Endodermal cell (in vitro differentiated cells): Measurements from ENCODE around the gene FES. TPM values are rescaled to one million over a fixed set of nuclear protein-coding genes. Genes with fewer than 3 reads are reported as not detected.

ENCODE experiments used
- DNase-seq: peaks from one replicate; pipeline ENCODE4 v3.0.0-alpha.2; 2017
- H3K27ac ChIP-seq: 2 replicates; pipeline ENCODE4 v1.5.1; 2013; ENCODE audit warnings: mild to moderate bottlenecking, low read depth, low read length, moderate library complexity
- H3K27me3 ChIP-seq: 2 replicates; pipeline ENCODE4 v1.6.1; 2013; ENCODE audit warnings: mild to moderate bottlenecking, low read length, moderate library complexity; ENCODE audit not compliant: insufficient read depth, control insufficient read depth, poor library complexity, severe bottlenecking
- H3K36me3 ChIP-seq: 2 replicates; pipeline ENCODE4 v1.7.0; 2013; ENCODE audit warnings: mild to moderate bottlenecking, low read length, moderate library complexity; ENCODE audit not compliant: control insufficient read depth, insufficient read depth
- H3K4me1 ChIP-seq: one replicate; pipeline ENCODE4 v1.7.0; 2013; ENCODE audit warnings: low read length; ENCODE audit not compliant: control insufficient read depth, insufficient read depth
- H3K4me3 ChIP-seq: 2 replicates; pipeline ENCODE4 v1.5.1; 2013; ENCODE audit warnings: mild to moderate bottlenecking, low read length, moderate library complexity
- H3K9ac ChIP-seq: 2 replicates; pipeline ENCODE4 v1.6.1; 2013; ENCODE audit warnings: mild to moderate bottlenecking, low read length, moderate library complexity; ENCODE audit not compliant: poor library complexity, severe bottlenecking; ENCODE audit errors: extremely low read depth
- H3K9me3 ChIP-seq: 2 replicates; pipeline ENCODE4 v1.6.1; 2013; ENCODE audit warnings: mild to moderate bottlenecking, low read length, moderate library complexity; ENCODE audit not compliant: control insufficient read depth
- H3K27ac Mint-ChIP-seq: 2 replicates; pipeline ENCODE4 v1.8.0; 2020; ENCODE audit warnings: mixed read lengths
- H3K27me3 Mint-ChIP-seq: 2 replicates; pipeline ENCODE4 v1.8.0; 2021; ENCODE audit warnings: mild to moderate bottlenecking, mixed read lengths; ENCODE audit not compliant: insufficient read depth
- H3K36me3 Mint-ChIP-seq: 2 replicates; pipeline ENCODE4 v1.8.0; 2020; ENCODE audit warnings: low read depth, mixed read lengths
- H3K4me1 Mint-ChIP-seq: 2 replicates; pipeline ENCODE4 v1.8.0; 2020; ENCODE audit warnings: mixed read lengths
- H3K4me3 Mint-ChIP-seq: 2 replicates; pipeline ENCODE4 v1.8.0; 2020; ENCODE audit warnings: mild to moderate bottlenecking, moderate library complexity, mixed read lengths
- H3K9me3 Mint-ChIP-seq: 2 replicates; pipeline ENCODE4 v1.8.0; 2020; ENCODE audit warnings: mild to moderate bottlenecking, mixed read lengths
- WGBS, 2 experiments: methylation state at CpG; one replicate each; pipeline versions ENCODE4 v1.1.5 to v1.1.7; 2013; ENCODE audit warnings: missing lambda C conversion rate in 2 of 2, mixed read lengths in 1 of 2; ENCODE audit not compliant: insufficient coverage in 1 of 2, insufficient read length in 1 of 2; 5-methylcytosine and 5-hydroxymethylcytosine counted together
- total RNA-seq, 2 donors: library from RNA; stranded (reverse); fragmentation: NEBNext Ultra II Directional in 1 of 2; extraction: Animal tissue kit (Norgen Biotek cat#: 25700) in 1 of 2; gene quantifications; 2 replicates in 1 of 2; 3 replicates in 1 of 2; pipeline ENCODE4 v1.2.1, GENCODE V29; 2021
- TF ChIP-seq, protein P1 (sequence below): fragments of 200-600 bp; sonication (generic); conservative IDR thresholded peaks from 2 replicates; pipeline ENCODE4 v1.5.0; 2021; ENCODE audit warnings: antibody characterized with exemption, mild to moderate bottlenecking

Gene FES
- total RNA-seq, 2 donors from 2014 or later: 25.9 to 29.9 TPM

DNA sequence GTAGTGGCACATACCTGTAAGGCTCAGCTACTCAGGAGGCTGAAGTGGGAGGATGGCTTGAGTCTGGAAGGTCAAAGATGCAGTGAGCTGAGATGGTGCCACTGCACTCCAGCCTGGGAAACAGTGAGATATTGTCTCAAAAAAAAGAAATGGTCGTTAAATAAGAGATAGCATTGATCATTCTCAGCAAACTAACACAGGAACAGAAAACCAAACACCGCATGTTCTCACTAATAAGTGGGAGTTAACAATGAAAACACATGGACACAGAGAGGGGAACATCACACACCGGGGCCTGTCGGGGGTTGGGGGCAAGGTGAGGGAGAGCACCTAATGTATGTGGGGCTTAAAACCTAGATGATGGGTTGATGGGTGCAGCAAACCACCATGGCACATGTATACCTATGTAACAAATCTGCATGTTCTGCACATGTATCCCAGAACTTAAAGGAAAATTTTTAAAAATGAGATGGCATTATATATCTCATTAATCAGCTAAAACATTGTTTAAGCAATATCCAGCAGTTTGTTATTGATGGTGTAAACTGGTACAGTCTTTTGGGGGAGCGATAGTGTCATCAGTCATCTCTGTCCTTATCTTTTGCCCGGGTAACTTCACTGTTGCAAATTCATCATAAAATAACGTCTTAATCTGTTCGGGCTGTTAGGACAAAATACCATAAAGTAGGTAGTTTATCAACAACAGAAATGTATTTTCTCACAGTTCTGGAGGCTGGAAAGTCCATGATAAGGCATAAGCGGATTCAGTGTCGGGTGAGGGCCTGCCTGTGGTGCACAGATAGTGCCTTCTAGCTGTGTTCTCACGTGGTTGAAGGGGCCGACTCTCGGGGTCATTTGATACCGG lies 17.1 kb downstream of the FES start:
- no peak for DNase-seq
- Mint-ChIP-seq H3K36me3 (peaks cover 16% of the 10 kb centered on the region), H3K9me3 (no peaks in the 10 kb centered on the region), H3K4me3 (peak overlapping the region; percentile 68), H3K27ac (no peak overlapping the region), H3K4me1 (peaks cover 15% of the 10 kb centered on the region), H3K27me3 (peaks cover 2% of the 10 kb centered on the region)
- Histone ChIP-seq H3K4me3 (peak overlapping the region; percentile 90), H3K9ac (peak overlapping the region; percentile 78), H3K27me3 (no peaks in the 10 kb centered on the region), H3K27ac (no peak overlapping the region), H3K9me3 (no peaks in the 10 kb centered on the region), H3K36me3 (peaks cover 16% of the 10 kb centered on the region), H3K4me1 (peaks cover 7% of the 10 kb centered on the region)
- WGBS, 2 experiments: 73 to 76% methylated on average over 7 to 14 of the region's 14 CpGs
- TF ChIP-seq, protein P1, sequence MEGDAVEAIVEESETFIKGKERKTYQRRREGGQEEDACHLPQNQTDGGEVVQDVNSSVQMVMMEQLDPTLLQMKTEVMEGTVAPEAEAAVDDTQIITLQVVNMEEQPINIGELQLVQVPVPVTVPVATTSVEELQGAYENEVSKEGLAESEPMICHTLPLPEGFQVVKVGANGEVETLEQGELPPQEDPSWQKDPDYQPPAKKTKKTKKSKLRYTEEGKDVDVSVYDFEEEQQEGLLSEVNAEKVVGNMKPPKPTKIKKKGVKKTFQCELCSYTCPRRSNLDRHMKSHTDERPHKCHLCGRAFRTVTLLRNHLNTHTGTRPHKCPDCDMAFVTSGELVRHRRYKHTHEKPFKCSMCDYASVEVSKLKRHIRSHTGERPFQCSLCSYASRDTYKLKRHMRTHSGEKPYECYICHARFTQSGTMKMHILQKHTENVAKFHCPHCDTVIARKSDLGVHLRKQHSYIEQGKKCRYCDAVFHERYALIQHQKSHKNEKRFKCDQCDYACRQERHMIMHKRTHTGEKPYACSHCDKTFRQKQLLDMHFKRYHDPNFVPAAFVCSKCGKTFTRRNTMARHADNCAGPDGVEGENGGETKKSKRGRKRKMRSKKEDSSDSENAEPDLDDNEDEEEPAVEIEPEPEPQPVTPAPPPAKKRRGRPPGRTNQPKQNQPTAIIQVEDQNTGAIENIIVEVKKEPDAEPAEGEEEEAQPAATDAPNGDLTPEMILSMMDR: no peak

DNA sequence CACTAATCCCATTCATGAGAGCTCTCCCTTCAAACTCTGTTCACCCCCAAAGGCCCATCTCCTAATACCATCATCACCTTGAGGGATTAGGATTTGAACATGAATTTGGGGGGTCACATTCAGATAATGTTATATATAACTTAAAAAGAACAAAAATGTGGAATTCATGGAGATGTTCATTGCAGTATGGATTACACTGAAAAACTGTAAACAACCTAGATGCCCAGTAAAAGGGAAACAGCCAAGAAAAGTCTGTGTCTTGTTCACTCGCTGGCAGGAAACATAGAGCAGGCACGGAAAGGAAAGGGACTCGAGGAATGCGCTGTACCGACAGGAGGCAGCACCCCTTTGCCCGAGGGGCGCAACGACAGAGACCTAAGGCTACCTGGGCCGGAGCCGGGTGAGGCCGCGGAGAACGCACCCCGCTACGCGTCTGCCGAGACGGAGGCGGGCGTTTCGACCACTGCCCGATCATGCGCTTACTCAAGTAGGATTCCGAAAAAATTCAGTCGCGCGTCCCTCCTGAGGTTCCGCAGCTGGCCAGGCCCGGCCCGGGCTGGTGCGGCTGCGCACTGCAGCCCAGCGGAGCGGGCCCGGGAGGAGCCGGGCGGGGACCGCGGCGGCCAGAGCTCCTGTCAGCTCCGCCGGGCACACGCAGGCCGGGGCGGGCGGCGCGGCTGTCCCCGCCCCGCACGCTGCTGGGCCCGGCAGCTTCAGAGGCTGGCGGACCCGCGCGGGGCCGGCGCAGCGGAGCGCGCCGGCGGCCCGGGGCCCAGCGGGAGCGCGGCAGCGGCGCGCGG lies 17.9 kb downstream of the FES start:
- Histone ChIP-seq H3K9ac (peak overlapping the region; percentile 78), H3K36me3 (peaks cover 22% of the 10 kb centered on the region), H3K4me3 (peak overlapping the region; percentile 90), H3K4me1 (peaks cover 7% of the 10 kb centered on the region), H3K27ac (peak overlapping the region; percentile 8), H3K27me3 (no peaks in the 10 kb centered on the region), H3K9me3 (no peaks in the 10 kb centered on the region)
- Mint-ChIP-seq H3K4me3 (peak overlapping the region; percentile 68), H3K27me3 (peaks cover 2% of the 10 kb centered on the region), H3K27ac (peak overlapping the region; percentile 69), H3K36me3 (peaks cover 21% of the 10 kb centered on the region), H3K4me1 (peaks cover 15% of the 10 kb centered on the region), H3K9me3 (no peaks in the 10 kb centered on the region)
- peak; percentile 91 for DNase-seq
- TF ChIP-seq, protein P1: peak; percentile 82
- WGBS, 2 experiments: 0% methylated on average over 18 to 71 of the region's 71 CpGs

DNA sequence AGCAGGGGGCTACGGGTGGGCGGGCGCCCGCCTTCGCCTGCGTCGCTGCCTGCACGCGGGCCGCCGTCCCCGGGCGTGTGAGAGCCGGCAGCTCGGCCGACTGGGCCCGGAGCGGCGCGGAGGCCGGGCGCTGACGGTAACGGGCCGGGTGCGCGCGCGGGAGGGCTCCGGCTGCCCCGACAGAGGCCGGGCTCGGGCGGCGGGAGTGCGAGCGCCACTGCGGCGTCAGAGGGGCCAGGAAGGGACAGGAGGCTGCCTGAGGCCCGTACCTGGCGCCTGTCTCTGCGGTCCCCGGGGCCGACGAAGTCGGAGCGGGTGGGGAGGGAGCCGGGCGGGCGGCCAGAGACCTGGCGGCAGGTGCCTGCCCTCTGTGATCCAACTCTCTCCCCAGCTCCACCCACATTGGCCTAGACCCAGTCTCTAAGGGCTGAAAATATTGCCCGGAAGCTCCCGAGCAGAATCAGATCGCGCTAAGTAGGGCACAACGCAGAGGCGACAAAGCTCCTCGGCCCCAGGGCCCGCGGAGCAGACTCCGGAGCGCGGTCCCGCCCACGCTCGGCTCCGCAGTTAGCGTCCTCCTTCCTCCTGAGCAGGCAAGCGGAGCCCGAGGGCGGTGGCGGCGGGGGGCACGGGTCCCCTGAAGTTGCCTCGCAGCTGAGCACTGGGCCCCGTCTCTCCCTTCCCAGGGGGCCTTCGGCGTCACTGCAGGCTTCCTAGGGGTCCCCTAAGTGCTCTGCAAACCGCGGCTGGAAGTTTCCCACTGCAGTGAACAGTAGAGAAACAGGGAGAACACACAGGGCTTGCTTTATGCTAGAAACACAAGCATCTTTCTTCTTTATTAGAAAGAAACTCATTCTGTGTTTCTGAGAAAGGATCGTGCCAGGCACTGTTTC lies 18.8 kb downstream of the FES start, which contains the start of gene MAN2A2:
Gene MAN2A2, plus strand, starts transcription at position 463 of the 893 bp plus-strand sequence. CDS start 906 bp downstream, outside the sequence.
- Mint-ChIP-seq H3K4me3 (peak within 1 kb of the TSS; percentile 68), H3K36me3 (peaks cover 23% of the 10 kb centered on the region), H3K9me3 (no peaks in the 10 kb centered on the region), H3K4me1 (peaks cover 15% of the 10 kb centered on the region), H3K27ac (peak within 1 kb of the TSS; percentile 69), H3K27me3 (peaks cover 2% of the 10 kb centered on the region)
- Histone ChIP-seq H3K27ac (peak within 1 kb of the TSS; percentile 8), H3K9ac (peak within 1 kb of the TSS; percentile 78), H3K4me3 (peak within 1 kb of the TSS; percentile 90), H3K36me3 (peaks cover 27% of the 10 kb centered on the region), H3K9me3 (no peaks in the 10 kb centered on the region), H3K27me3 (no peaks in the 10 kb centered on the region), H3K4me1 (peaks cover 7% of the 10 kb centered on the region)
- TF ChIP-seq, protein P1: no peak
- 1% methylated on average over 19 to 81 of the region's 81 CpGs for WGBS, 2 experiments
- DNase-seq: peak; percentile 86
